Activated CD8-positive, alpha-beta T cell treated with anti-CD3 and anti-CD28 coated beads for 36 hours (primary cell): Measurements from ENCODE around the gene FMOD. TPM values are rescaled to one million over a fixed set of nuclear protein-coding genes. Genes with fewer than 3 reads are reported as not detected.

Source experiments
- ATAC-seq: fragments of 200-7000 bp; cut with Tn5 transposase; one replicate; pipeline ENCODE4 v1.10.0; 2021; ENCODE audit warnings: mild to moderate bottlenecking, moderate library complexity
- CTCF ChIA-PET: fragments of 350-600 bp; sonication (Branson Sonifier 250); formaldehyde crosslinking; loops from one replicate; lab custom pipeline; 2021; ENCODE audit warnings: antibody characterized with exemption; lab: Charles Lee
- POLR2A ChIA-PET: fragments of 350-600 bp; sonication (Branson Sonifier 250); formaldehyde crosslinking; loops from one replicate; lab custom pipeline; 2021; ENCODE audit warnings: antibody characterized with exemption; lab: Charles Lee
- DNase-seq: peaks from one replicate; pipeline ENCODE4 v3.0.0-alpha.2; 2020
- H3K27ac Mint-ChIP-seq: one replicate; pipeline ENCODE4 v1.8.0; 2021; ENCODE audit warnings: mild to moderate bottlenecking, mixed read lengths
- H3K27me3 Mint-ChIP-seq: one replicate; pipeline ENCODE4 v1.8.0; 2021; ENCODE audit warnings: mixed read lengths
- H3K36me3 Mint-ChIP-seq: one replicate; pipeline ENCODE4 v1.8.0; 2021; ENCODE audit warnings: low read depth, mixed read lengths
- H3K4me1 Mint-ChIP-seq: one replicate; pipeline ENCODE4 v1.8.0; 2021; ENCODE audit warnings: low read depth, mixed read lengths
- H3K4me3 Mint-ChIP-seq: one replicate; pipeline ENCODE4 v1.8.0; 2021; ENCODE audit warnings: mild to moderate bottlenecking, moderate library complexity, mixed read lengths
- H3K9me3 Mint-ChIP-seq: one replicate; pipeline ENCODE4 v1.8.0; 2021; ENCODE audit warnings: mixed read lengths
- intact Hi-C: fragments of 100-400 bp; cut with micrococcal nuclease; formaldehyde crosslinking; loops from one replicate; pipeline ENCODE4 v1.10.0; 2022
- total RNA-seq, 2 experiments: library from RNA; stranded (reverse); gene quantifications; one replicate each; pipeline ENCODE4 v1.2.3, GENCODE V29; 2021
- TF ChIP-seq, protein P1 (sequence below): fragments of 200-600 bp; IDR thresholded peaks from one replicate; pipeline ENCODE4 v1.8.0; 2022; ENCODE audit warnings: antibody characterized with exemption, mild to moderate bottlenecking

Gene FMOD
- total RNA-seq, 2 experiments from 2014 or later: 1.4 to 2.4 TPM

GRCh38 chr1:203308923-203309331 is 42.0 kb downstream of the FMOD start:
- ChIA-PET CTCF (interaction anchor here (0.8 to 9.7 kb wide), 10 partner anchors 9 to 179 kb away, joined by 3 to 237 read pairs (median 48); no protein-coding TSS in a partner anchor), POLR2A (interaction anchor here (0.6 to 9.3 kb wide), 8 partner anchors 9 to 413 kb away, joined by 3 to 225 read pairs (median 36); no protein-coding TSS in a partner anchor)
- H3K27me3 Mint-ChIP-seq: no peaks in the 10 kb centered on the region
- no peaks in the 10 kb centered on the region for H3K9me3 Mint-ChIP-seq
- H3K4me1 Mint-ChIP-seq: peaks cover 50% of the 10 kb centered on the region
- H3K27ac Mint-ChIP-seq: peak overlapping the region; percentile 96
- no peak for DNase-seq
- intact Hi-C loops: loop anchor here (5.0 kb wide), 1 partner anchor 37 kb away; no protein-coding TSS in a partner anchor
- H3K4me3 Mint-ChIP-seq: peak overlapping the region; percentile 99
- peaks cover 59% of the 10 kb centered on the region for H3K36me3 Mint-ChIP-seq
- ATAC-seq: no peak
- TF ChIP-seq, protein P1, sequence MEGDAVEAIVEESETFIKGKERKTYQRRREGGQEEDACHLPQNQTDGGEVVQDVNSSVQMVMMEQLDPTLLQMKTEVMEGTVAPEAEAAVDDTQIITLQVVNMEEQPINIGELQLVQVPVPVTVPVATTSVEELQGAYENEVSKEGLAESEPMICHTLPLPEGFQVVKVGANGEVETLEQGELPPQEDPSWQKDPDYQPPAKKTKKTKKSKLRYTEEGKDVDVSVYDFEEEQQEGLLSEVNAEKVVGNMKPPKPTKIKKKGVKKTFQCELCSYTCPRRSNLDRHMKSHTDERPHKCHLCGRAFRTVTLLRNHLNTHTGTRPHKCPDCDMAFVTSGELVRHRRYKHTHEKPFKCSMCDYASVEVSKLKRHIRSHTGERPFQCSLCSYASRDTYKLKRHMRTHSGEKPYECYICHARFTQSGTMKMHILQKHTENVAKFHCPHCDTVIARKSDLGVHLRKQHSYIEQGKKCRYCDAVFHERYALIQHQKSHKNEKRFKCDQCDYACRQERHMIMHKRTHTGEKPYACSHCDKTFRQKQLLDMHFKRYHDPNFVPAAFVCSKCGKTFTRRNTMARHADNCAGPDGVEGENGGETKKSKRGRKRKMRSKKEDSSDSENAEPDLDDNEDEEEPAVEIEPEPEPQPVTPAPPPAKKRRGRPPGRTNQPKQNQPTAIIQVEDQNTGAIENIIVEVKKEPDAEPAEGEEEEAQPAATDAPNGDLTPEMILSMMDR: no peak

- ATAC-seq (no peak), DNase-seq (no peak)
- POLR2A ChIA-PET: interaction anchor here (0.6 to 9.3 kb wide), 9 partner anchors 9 to 414 kb away, joined by 3 to 225 read pairs (median 28); no protein-coding TSS in a partner anchor
- Mint-ChIP-seq H3K27me3 (no peaks in the 10 kb centered on the region), H3K9me3 (no peaks in the 10 kb centered on the region), H3K4me3 (peak overlapping the region; percentile 99), H3K4me1 (peaks cover 54% of the 10 kb centered on the region), H3K27ac (peak overlapping the region; percentile 96), H3K36me3 (peaks cover 57% of the 10 kb centered on the region)
- TF ChIP-seq, protein P1: no peak
- CTCF ChIA-PET: interaction anchor here (0.9 to 9.7 kb wide), 13 partner anchors 8 to 179 kb away, joined by 3 to 237 read pairs (median 16); no protein-coding TSS in a partner anchor
- intact Hi-C loops: loop anchor here (5.0 kb wide), 1 partner anchor 36 kb away; no protein-coding TSS in a partner anchor
These were observed 42.5 kb downstream of the FMOD start for GRCh38 chr1:203308328-203308922.

DNA sequence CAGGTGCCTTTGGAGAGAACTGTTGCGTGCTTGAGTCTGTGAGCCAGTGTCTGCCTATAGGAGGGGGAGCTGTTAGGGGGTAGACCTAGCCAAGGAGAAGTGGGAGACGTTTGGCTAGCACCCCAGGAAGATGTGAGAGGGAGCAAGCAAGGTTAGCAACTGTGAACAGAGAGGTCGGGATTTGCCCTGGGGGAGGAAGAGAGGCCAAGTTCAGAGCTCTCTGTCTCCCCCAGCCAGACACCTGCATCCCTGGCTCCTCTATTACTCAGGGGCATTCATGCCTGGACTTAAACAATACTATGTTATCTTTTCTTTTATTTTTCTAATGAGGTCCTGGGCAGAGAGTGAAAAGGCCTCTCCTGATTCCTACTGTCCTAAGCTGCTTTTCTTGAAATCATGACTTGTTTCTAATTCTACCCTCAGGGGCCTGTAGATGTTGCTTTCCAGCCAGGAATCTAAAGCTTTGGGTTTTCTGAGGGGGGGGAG is 43.2 kb downstream of the FMOD start:
- peaks cover 57% of the 10 kb centered on the region for H3K4me1 Mint-ChIP-seq
- TF ChIP-seq, protein P1: no peak
- ChIA-PET POLR2A (interaction anchor here (0.7 to 9.3 kb wide), 10 partner anchors 10 to 458 kb away, joined by 3 to 225 read pairs (median 19); partner anchors contain the start of gene LAX1), CTCF (interaction anchor here (0.9 to 9.7 kb wide), 11 partner anchors 9 to 180 kb away, joined by 3 to 237 read pairs (median 19); no protein-coding TSS in a partner anchor)
- H3K4me3 Mint-ChIP-seq: peak overlapping the region; percentile 99
- DNase-seq (no peak), ATAC-seq (no peak)
- peak overlapping the region; percentile 96 for H3K27ac Mint-ChIP-seq
- peaks cover 58% of the 10 kb centered on the region for H3K36me3 Mint-ChIP-seq
- H3K27me3 Mint-ChIP-seq: no peaks in the 10 kb centered on the region
- H3K9me3 Mint-ChIP-seq: no peaks in the 10 kb centered on the region
- intact Hi-C loops: loop anchor here (5.0 kb wide), 1 partner anchor 35 kb away; no protein-coding TSS in a partner anchor

- DNase-seq: peak; percentile 77
- intact Hi-C loops: loop anchor here (5.0 kb wide), 1 partner anchor 35 kb away; no protein-coding TSS in a partner anchor
- TF ChIP-seq, protein P1: no peak
- H3K4me3 Mint-ChIP-seq: peak overlapping the region; percentile 99
- POLR2A ChIA-PET: interaction anchor here (0.7 to 9.3 kb wide), 10 partner anchors 10 to 458 kb away, joined by 3 to 225 read pairs (median 22); partner anchors contain the start of gene LAX1
- no peaks in the 10 kb centered on the region for H3K27me3 Mint-ChIP-seq
- peaks cover 58% of the 10 kb centered on the region for H3K36me3 Mint-ChIP-seq
- H3K9me3 Mint-ChIP-seq: no peaks in the 10 kb centered on the region
- CTCF ChIA-PET: interaction anchor here (0.9 to 9.7 kb wide), 11 partner anchors 8 to 181 kb away, joined by 3 to 237 read pairs (median 19); no protein-coding TSS in a partner anchor
- H3K27ac Mint-ChIP-seq: peak overlapping the region; percentile 96
- peaks cover 60% of the 10 kb centered on the region for H3K4me1 Mint-ChIP-seq
- ATAC-seq: no peak
These were observed 43.9 kb downstream of the FMOD start for GRCh38 chr1:203306965-203307541.
